Measurements from ENCODE around the gene GRAMD1A.

- TF ChIP-seq POLR2AphosphoS5 (IDR thresholded peaks at IDR 0.05; ENCODE audit: borderline replicate concordance, low read depth, low read length) (no peak), EZH2 (IDR thresholded peaks at IDR 0.05) (no peak)
Measured at GRCh38 chr19:35041548-35042055, 41.5 kb downstream of the GRAMD1A start, which contains the start of gene HPN.
